Stomach (tissue), 9 donors: Measurements from ENCODE around the gene EIF6. TPM values are rescaled to one million over a fixed set of nuclear protein-coding genes. Genes with fewer than 3 reads are reported as not detected.
"Not testable (repeated sequence)": the region's sequence is repeated elsewhere in the genome, so short reads cannot be mapped to it uniquely, and the experiment has no call there.

ENCODE experiments used
- DNase-seq, 2 donors: peaks; one replicate each; pipeline versions ENCODE4 v3.0.0 to v3.0.0-alpha.2; 2013 to 2019
- H3K27ac ChIP-seq, 5 donors: fragments of 200-600 bp in 4 of 5; sonication (generic) in 4 of 5; one replicate each; pipeline ENCODE4 v1.5.1; 2013 to 2019; ENCODE audit warnings: mild to moderate bottlenecking in 1 of 5, moderate library complexity in 1 of 5
- H3K27me3 ChIP-seq, 3 donors: fragments of 200-600 bp; sonication (generic); one replicate each; pipeline ENCODE4 v1.5.1; 2017 to 2019; ENCODE audit warnings: mixed run types in 1 of 3
- H3K36me3 ChIP-seq, 4 donors: fragments of 200-600 bp; sonication (generic); 1 replicate in 3 of 4; 2 replicates in 1 of 4; pipeline ENCODE4 v1.5.1; 2016 to 2019
- H3K4me1 ChIP-seq, 4 donors: fragments of 200-600 bp; sonication (generic); one replicate each; pipeline ENCODE4 v1.5.1; 2016 to 2019
- H3K4me3 ChIP-seq, 4 donors: fragments of 200-600 bp; sonication (generic) in 3 of 4; one replicate each; pipeline ENCODE4 v1.5.1; 2016 to 2019; ENCODE audit warnings: mild to moderate bottlenecking in 1 of 4
- H3K9me3 ChIP-seq, 4 donors: fragments of 200-600 bp; sonication (generic); one replicate each; pipeline ENCODE4 v1.5.1; 2016 to 2019
- EP300 ChIP-seq: sonication (generic); formaldehyde crosslinking; IDR thresholded peaks from one replicate; pipeline ENCODE4 v1.6.1; 2017; ENCODE audit warnings: antibody characterized with exemption
- POLR2A ChIP-seq, 4 donors: fragments of 450-650 bp; IDR thresholded peaks; one replicate each; pipeline ENCODE4 v1.6.1; 2016; ENCODE audit warnings: antibody characterized with exemption in 4 of 4, control low read depth in 2 of 4, mild to moderate bottlenecking in 1 of 4, moderate library complexity in 1 of 4
- POLR2AphosphoS5 ChIP-seq, 3 donors: sonication (generic); formaldehyde crosslinking; IDR thresholded peaks; one replicate each; pipeline ENCODE4 v1.6.1; 2016; ENCODE audit warnings: antibody characterized with exemption in 3 of 3
- WGBS, 5 donors: extraction: QIAGEN DNeasy Blood & Tissue Kit in 3 of 5; methylation state at CpG; one replicate each; pipeline versions ENCODE4 v1.1.5 to v1.1.7; 2013 to 2018; 5-methylcytosine and 5-hydroxymethylcytosine counted together
- intact Hi-C: fragments of 100-400 bp; cut with DNase I; formaldehyde crosslinking; loops from one replicate; pipeline ENCODE4 v1.15.1; 2023; ENCODE audit warnings: low total_unique reads
- polyA plus RNA-seq, 3 donors: library from polyadenylated mRNA; stranded (reverse); fragments of 200-250 nt; gene quantifications; one replicate each; pipeline ENCODE4 v1.2.3, GENCODE V29; 2013
- total RNA-seq, 5 donors: library from RNA; depleted of rRNA; stranded (reverse); fragments of >200 nt; gene quantifications; one replicate each; pipeline versions ENCODE4 v1.1.0 to v1.2.3, GENCODE V29; 2014 to 2016
- TF ChIP-seq, protein P1 (sequence below), 7 experiments: fragments of 450-650 bp in 4 of 7; fragments of 200-600 bp in 3 of 7; sonication (generic) in 3 of 7; IDR thresholded peaks; one replicate each; pipeline ENCODE4 v1.5.1; 2016 to 2019; ENCODE audit warnings: antibody characterized with exemption in 7 of 7, control low read depth in 2 of 7, mild to moderate bottlenecking in 1 of 7
- donor health status: healthy with polysubstance abuse.
- donor health status: Bipolar disorder and iron deficiency.
- donor health status: healthy.

Gene EIF6
- total and polyA plus RNA-seq, 8 donors: 16.3 to 163 (median 99.1) TPM

DNA sequence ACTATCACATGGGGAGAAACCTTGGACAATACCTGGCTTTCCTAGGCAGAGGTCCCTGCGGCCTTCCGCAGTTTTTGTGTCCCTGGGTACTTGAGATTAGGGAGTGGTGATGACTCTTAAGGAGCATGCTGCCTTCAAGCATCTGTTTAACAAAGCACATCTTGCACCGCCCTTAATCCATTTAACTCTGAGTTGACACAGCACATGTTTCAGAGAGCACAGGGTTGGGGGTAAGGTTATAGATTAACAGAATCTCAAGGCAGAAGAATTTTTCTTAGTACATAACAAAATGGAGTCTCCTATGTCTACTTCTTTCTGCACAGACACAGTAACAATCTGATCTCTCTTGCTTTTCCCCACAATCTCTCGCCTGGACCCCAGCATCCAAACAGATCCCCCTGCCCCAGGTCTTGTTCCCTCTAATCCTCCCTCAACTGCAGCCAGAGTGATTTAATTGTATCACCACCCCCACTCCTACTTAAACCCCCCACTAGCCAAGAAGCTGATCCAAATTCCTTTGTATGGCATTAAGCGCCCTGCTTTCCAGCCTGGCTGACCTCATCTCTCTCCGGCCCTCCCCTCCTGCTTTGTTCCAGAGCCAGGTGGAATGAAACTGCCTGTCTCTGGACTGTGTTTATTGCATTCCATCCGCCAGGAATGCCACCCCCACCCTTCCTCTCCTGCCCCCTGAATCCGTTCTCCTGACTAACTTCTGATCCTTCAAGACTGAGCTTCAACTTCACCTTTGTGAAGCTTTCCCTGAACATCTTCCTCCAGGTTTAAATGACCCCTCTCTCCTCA, 21.6 kb downstream of the EIF6 start:
- Histone ChIP-seq H3K4me1 (peaks cover 11 to 24% (median 18%) of the 10 kb centered on the region in 4 donors), H3K27ac (peak overlapping the region in 4 of 5 donors; percentile 29 to 70 (median 55)), H3K36me3 (peaks cover 0 to 37% (median 29%) of the 10 kb centered on the region in 4 donors)
- peak in 1 of 2 donors; percentile 88 for DNase-seq
- intact Hi-C loops: loop anchor here (10.0 kb wide), 1 partner anchor 118 kb away; the partner anchor contains the start of gene EDEM2
- TF ChIP-seq, protein P1, sequence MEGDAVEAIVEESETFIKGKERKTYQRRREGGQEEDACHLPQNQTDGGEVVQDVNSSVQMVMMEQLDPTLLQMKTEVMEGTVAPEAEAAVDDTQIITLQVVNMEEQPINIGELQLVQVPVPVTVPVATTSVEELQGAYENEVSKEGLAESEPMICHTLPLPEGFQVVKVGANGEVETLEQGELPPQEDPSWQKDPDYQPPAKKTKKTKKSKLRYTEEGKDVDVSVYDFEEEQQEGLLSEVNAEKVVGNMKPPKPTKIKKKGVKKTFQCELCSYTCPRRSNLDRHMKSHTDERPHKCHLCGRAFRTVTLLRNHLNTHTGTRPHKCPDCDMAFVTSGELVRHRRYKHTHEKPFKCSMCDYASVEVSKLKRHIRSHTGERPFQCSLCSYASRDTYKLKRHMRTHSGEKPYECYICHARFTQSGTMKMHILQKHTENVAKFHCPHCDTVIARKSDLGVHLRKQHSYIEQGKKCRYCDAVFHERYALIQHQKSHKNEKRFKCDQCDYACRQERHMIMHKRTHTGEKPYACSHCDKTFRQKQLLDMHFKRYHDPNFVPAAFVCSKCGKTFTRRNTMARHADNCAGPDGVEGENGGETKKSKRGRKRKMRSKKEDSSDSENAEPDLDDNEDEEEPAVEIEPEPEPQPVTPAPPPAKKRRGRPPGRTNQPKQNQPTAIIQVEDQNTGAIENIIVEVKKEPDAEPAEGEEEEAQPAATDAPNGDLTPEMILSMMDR (IDR thresholded peaks at IDR 0.05): peak in 1 of 7 experiments; percentile 4
- not testable (repeated sequence) for H3K4me3 ChIP-seq, H3K27me3 ChIP-seq, H3K9me3 ChIP-seq
- 35 to 51% (median 45%) methylated on average over 5 of the region's 8 CpGs for WGBS, 5 donors

DNA sequence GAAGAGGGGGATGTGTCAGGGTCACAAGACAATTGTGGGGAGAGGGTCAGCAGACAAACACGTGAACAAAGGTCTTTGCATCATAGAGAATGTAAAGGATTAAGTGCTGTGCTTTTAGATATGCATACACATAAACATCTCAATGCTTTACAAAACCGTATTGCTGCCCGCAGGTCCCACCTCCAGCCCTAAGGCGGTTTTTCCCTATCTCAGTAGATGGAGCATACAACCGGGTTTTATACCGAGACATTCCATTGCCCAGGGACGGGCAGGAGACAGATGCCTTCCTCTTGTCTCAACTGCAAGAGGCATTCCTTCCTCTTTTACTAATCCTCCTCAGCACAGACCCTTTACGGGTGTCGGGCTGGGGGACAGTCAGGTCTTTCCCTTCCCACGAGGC, 22.3 kb downstream of the EIF6 start:
- H3K9me3 ChIP-seq, H3K27me3 ChIP-seq, H3K27ac ChIP-seq, H3K4me3 ChIP-seq, DNase-seq: not testable (repeated sequence)
- intact Hi-C loops: loop anchor here (10.0 kb wide), 1 partner anchor 118 kb away; the partner anchor contains the start of gene EDEM2
- peaks cover 13 to 28% (median 23%) of the 10 kb centered on the region in 4 donors for H3K4me1 ChIP-seq
- peaks cover 0 to 31% (median 23%) of the 10 kb centered on the region in 4 donors for H3K36me3 ChIP-seq
- 72 to 91% (median 81%) methylated on average over 7 of the region's 10 CpGs for WGBS, 5 donors

DNA sequence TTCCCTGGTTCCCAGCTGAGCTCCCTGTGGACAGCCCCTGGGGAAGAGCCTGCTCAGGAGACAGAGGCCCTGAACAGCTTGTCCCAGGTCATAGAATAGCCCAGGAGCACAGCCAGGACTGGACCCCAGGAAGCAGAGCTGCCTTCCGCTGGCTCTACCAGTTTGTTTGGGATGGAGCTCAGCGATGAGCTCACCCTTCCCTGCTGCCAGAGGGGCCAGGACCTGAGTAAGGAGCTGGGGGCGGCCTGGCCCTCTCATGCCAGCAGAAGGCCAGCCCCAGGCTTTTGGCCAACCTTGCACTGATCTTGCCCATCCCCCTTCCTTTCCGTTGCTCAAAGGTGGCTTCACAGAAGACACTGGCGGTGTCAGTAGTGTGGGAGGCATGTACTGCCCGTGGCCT, 24.1 kb downstream of the EIF6 start:
- Histone ChIP-seq H3K36me3 (peaks cover 0 to 23% (median 8%) of the 10 kb centered on the region in 4 donors), H3K27ac (no peak overlapping the region), H3K4me1 (peaks cover 13 to 34% (median 22%) of the 10 kb centered on the region in 4 donors), H3K9me3 (no peaks in the 10 kb centered on the region), H3K27me3 (no peaks in the 10 kb centered on the region), H3K4me3 (no peak overlapping the region)
- 89 to 98% (median 93%) methylated on average over 6 of the region's 6 CpGs for WGBS, 5 donors
- intact Hi-C loops: loop anchor here (10.0 kb wide), 1 partner anchor 116 kb away; the partner anchor contains the start of gene EDEM2
- TF ChIP-seq, protein P1 (IDR thresholded peaks at IDR 0.05): no peak
- no peak for TF ChIP-seq POLR2AphosphoS5 (IDR thresholded peaks at IDR 0.05)
- TF ChIP-seq POLR2A (IDR thresholded peaks at IDR 0.05): no peak
- no peak for TF ChIP-seq EP300
- no peak for DNase-seq

DNA sequence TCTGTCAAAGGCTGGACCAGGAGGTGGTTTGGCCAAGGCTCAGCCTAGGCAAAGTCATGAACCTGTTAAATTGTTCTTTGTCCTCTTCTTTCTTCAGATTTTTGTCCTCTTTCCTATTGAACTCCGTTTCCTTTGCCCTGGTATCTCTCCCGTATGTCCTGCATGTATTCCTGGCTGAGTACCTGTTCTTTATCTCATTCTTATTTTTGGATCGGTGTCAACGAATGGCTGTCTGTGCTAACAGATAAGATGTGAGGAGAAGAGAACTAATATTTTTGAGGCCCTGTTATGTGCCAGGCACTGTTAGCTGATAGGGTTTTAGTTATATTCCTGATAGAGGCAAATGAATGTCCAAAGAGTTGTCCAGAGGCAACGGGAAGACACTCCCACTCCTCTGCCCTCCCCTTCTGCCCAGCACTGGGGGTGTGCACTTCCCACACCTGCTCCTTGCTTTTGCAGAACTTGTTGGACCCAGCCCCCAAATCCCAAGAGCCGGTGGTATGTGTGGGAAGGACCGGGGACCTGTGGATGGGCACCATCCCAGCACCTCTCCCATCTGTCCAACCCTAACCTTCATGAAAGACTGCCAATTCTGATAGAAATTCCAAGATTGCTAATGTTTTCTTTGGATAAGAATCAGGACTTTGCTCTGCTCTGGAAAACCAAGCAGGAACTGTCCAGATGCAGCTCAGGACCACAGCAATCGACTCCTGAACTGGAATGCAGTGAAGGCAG, 27.2 kb downstream of the EIF6 start:
- 37 to 48% (median 39%) methylated on average over 8 of the region's 8 CpGs for WGBS, 5 donors
- TF ChIP-seq, protein P1 (IDR thresholded peaks at IDR 0.05): no peak
- TF ChIP-seq POLR2AphosphoS5 (IDR thresholded peaks at IDR 0.05): no peak
- TF ChIP-seq POLR2A (IDR thresholded peaks at IDR 0.05): no peak
- no peak for TF ChIP-seq EP300
- H3K4me1 ChIP-seq: peaks cover 3 to 17% (median 9%) of the 10 kb centered on the region in 4 donors
- intact Hi-C loops: no loop called here
- no peak overlapping the region for H3K27ac ChIP-seq
- peaks cover 0 to 27% (median 16%) of the 10 kb centered on the region in 4 donors for H3K36me3 ChIP-seq
- H3K27me3 ChIP-seq: no peaks in the 10 kb centered on the region
- DNase-seq: no peak
- H3K9me3 ChIP-seq: no peaks in the 10 kb centered on the region
- H3K4me3 ChIP-seq: no peak overlapping the region
